H1 (cell line): ENCODE data around the gene HRH1. TPM values are rescaled to one million over a fixed set of nuclear protein-coding genes. Genes with fewer than 3 reads are reported as not detected.

Experiments
- CTCF ChIA-PET: fragments of 300-600 bp; sonication (Branson Sonifier 250); formaldehyde crosslinking; loops from one replicate; lab custom pipeline; 2021; ENCODE audit not compliant: partially characterized antibody; lab: Charles Lee
- POLR2A ChIA-PET: fragments of 300-600 bp; sonication (Branson Sonifier 250); formaldehyde crosslinking; loops from one replicate; lab custom pipeline; 2021; ENCODE audit warnings: inconsistent platforms; ENCODE audit not compliant: partially characterized antibody; lab: Charles Lee
- DNase-seq, 2 experiments: peaks; one replicate each; pipeline versions ENCODE4 v3.0.0 to v3.0.0-alpha.2; 2010 to 2022; ENCODE audit warnings: low spot score in 2 of 2, low read depth in 1 of 2, mixed read lengths in 1 of 2
- FAIRE-seq: peaks from 2 replicates; lab custom pipeline; 2011; peaks lifted over from hg19 to GRCh38; lab: Jason Lieb, UNC
- H2AFZ ChIP-seq: 2 replicates; pipeline ENCODE4 v1.8.1; 2012; ENCODE audit warnings: low read length, inconsistent platforms
- H2AK5ac ChIP-seq: 2 replicates; pipeline ENCODE4 v1.6.1; 2013; ENCODE audit warnings: low read depth, low read length
- H2BK120ac ChIP-seq: replicated peaks from 2 replicates; pipeline ENCODE3; 2013; ENCODE audit warnings: low read depth, low read length, inconsistent platforms
- H2BK12ac ChIP-seq: 2 replicates; pipeline ENCODE4 v1.6.1; 2013; ENCODE audit warnings: low read depth, low read length
- H2BK15ac ChIP-seq: 2 replicates; pipeline ENCODE4 v1.6.1; 2013; ENCODE audit warnings: low read length
- H2BK20ac ChIP-seq: 2 replicates; pipeline ENCODE4 v1.6.1; 2013; ENCODE audit warnings: low read length
- H2BK5ac ChIP-seq: 2 replicates; pipeline ENCODE4 v1.6.1; 2013; ENCODE audit warnings: low read depth, low read length
- H3K14ac ChIP-seq: 2 replicates; pipeline ENCODE4 v1.6.1; 2013; ENCODE audit warnings: inconsistent platforms; ENCODE audit not compliant: insufficient read length
- H3K18ac ChIP-seq: 2 replicates; pipeline ENCODE4 v1.6.1; 2013; ENCODE audit warnings: low read length; ENCODE audit errors: extremely low read depth
- H3K23ac ChIP-seq: 2 replicates; pipeline ENCODE4 v1.6.1; 2013; ENCODE audit warnings: inconsistent platforms; ENCODE audit not compliant: insufficient read length
- H3K23me2 ChIP-seq: 2 replicates; pipeline ENCODE4 v1.6.1; 2013; ENCODE audit warnings: low read depth, low read length
- H3K27ac ChIP-seq: 2 replicates; pipeline ENCODE4 v1.6.1; 2011; ENCODE audit warnings: low read depth, low read length, inconsistent platforms
- H3K27me3 ChIP-seq, 4 experiments: replicated peaks in 1 of 4; 1 replicate in 1 of 4; 2 replicates in 3 of 4; pipeline versions ENCODE4 v1.6.1 to v1.8.1; 2011 to 2013; ENCODE audit warnings: low read length in 3 of 4, mild to moderate bottlenecking in 3 of 4, inconsistent platforms in 2 of 4, mixed read lengths in 2 of 4, moderate library complexity in 1 of 4; ENCODE audit not compliant: control insufficient read depth in 3 of 4, insufficient read depth in 3 of 4; ENCODE audit errors: extremely low read depth in 1 of 4
- H3K36me3 ChIP-seq, 4 experiments: 2 replicates each; pipeline versions ENCODE4 v1.6.1 to v1.8.1; 2011 to 2013; ENCODE audit warnings: mild to moderate bottlenecking in 4 of 4, low read length in 3 of 4, moderate library complexity in 2 of 4, control low read depth in 1 of 4, inconsistent platforms in 1 of 4; ENCODE audit not compliant: insufficient read depth in 4 of 4, control insufficient read depth in 2 of 4
- H3K4ac ChIP-seq: replicated peaks from 2 replicates; pipeline ENCODE3; 2013; ENCODE audit warnings: low read length, low read depth, mixed read lengths, inconsistent platforms; ENCODE audit not compliant: insufficient read length
- H3K4me1 ChIP-seq, 4 experiments: replicated peaks in 1 of 4; 1 replicate in 1 of 4; 2 replicates in 3 of 4; pipeline versions ENCODE4 v1.6.1 to v1.8.1; 2011 to 2013; ENCODE audit warnings: low read length in 3 of 4, inconsistent platforms in 2 of 4, mixed read lengths in 1 of 4; ENCODE audit not compliant: insufficient read depth in 4 of 4, control insufficient read depth in 3 of 4
- H3K4me2 ChIP-seq, 2 experiments: 2 replicates each; pipeline versions ENCODE4 v1.6.1 to v1.8.1; 2011 to 2013; ENCODE audit warnings: low read depth in 2 of 2, low read length in 2 of 2, control low read depth in 1 of 2, inconsistent platforms in 1 of 2, mild to moderate bottlenecking in 1 of 2; ENCODE audit not compliant: insufficient read depth in 1 of 2
- H3K4me3 ChIP-seq, 4 experiments: fragments of 200-600, 300-600 bp in 1 of 4; sonication (generic), shearing (Covaris generic), sonication (Bioruptor Twin) in 1 of 4; 2 replicates each; pipeline versions ENCODE4 v1.5.1 to v1.8.1; 2011 to 2016; ENCODE audit warnings: low read length in 4 of 4, low read depth in 3 of 4, control low read depth in 2 of 4, inconsistent platforms in 2 of 4, mild to moderate bottlenecking in 2 of 4, mixed read lengths in 1 of 4, moderate library complexity in 1 of 4; ENCODE audit not compliant: insufficient read depth in 2 of 4; ENCODE audit errors: extremely low read depth in 1 of 4
- H3K56ac ChIP-seq: replicated peaks from 2 replicates; pipeline ENCODE3; 2013; ENCODE audit warnings: low read depth, mild to moderate bottlenecking, mixed read lengths, low read length, inconsistent platforms; ENCODE audit not compliant: insufficient read length
- H3K79me1 ChIP-seq: 2 replicates; pipeline ENCODE4 v1.6.1; 2013; ENCODE audit warnings: low read depth, low read length, control low read depth
- H3K79me2 ChIP-seq, 2 experiments: 2 replicates each; pipeline versions ENCODE4 v1.6.1 to v1.8.1; 2012 to 2013; ENCODE audit warnings: low read length in 2 of 2, mild to moderate bottlenecking in 2 of 2, inconsistent platforms in 1 of 2; ENCODE audit not compliant: insufficient read depth in 2 of 2, control insufficient read depth in 1 of 2
- H3K9ac ChIP-seq, 4 experiments: replicated peaks in 1 of 4; 1 replicate in 1 of 4; 2 replicates in 3 of 4; pipeline versions ENCODE4 v1.6.1 to v1.8.1; 2011 to 2013; ENCODE audit warnings: low read depth in 3 of 4, low read length in 3 of 4, control low read depth in 2 of 4, mild to moderate bottlenecking in 2 of 4, moderate library complexity in 2 of 4, inconsistent platforms in 1 of 4; ENCODE audit errors: extremely low read depth in 1 of 4
- H3K9me3 ChIP-seq, 2 experiments: 2 replicates each; pipeline versions ENCODE4 v1.6.1 to v1.8.1; 2012 to 2013; ENCODE audit warnings: mild to moderate bottlenecking in 2 of 2, moderate library complexity in 2 of 2, control low read depth in 1 of 2, inconsistent platforms in 1 of 2, low read depth in 1 of 2, low read length in 1 of 2, mixed read lengths in 1 of 2; ENCODE audit not compliant: insufficient read depth in 2 of 2
- H4K20me1 ChIP-seq, 2 experiments: replicated peaks in 1 of 2; 2 replicates each; pipeline versions ENCODE3 to v1.8.1; 2011 to 2013; ENCODE audit warnings: inconsistent platforms in 2 of 2, low read length in 2 of 2, mild to moderate bottlenecking in 1 of 2; ENCODE audit not compliant: insufficient read depth in 2 of 2, control insufficient read depth in 1 of 2
- H4K5ac ChIP-seq: 2 replicates; pipeline ENCODE4 v1.6.1; 2013; ENCODE audit warnings: low read length, low read depth, mixed read lengths, inconsistent platforms; ENCODE audit not compliant: insufficient read length
- H4K8ac ChIP-seq: 2 replicates; pipeline ENCODE4 v1.8.0; 2013; ENCODE audit warnings: mild to moderate bottlenecking, moderate library complexity, low read length, inconsistent platforms; ENCODE audit not compliant: insufficient read depth; ENCODE audit errors: extremely low read depth
- H4K91ac ChIP-seq: replicated peaks from 2 replicates; pipeline ENCODE3; 2013; ENCODE audit warnings: low read length, mixed read lengths, inconsistent platforms; ENCODE audit not compliant: insufficient read length
- CHD2 ChIP-seq: IDR thresholded peaks from 2 replicates; pipeline ENCODE4 v1.6.1; 2012; ENCODE audit warnings: low read length, improper control_type of control experiment
- JUND ChIP-seq: IDR thresholded peaks from 2 replicates; pipeline ENCODE4 v1.6.1; 2011; ENCODE audit warnings: mild to moderate bottlenecking, improper control_type of control experiment, low read length
- KDM1A ChIP-seq: fragments of 200-600, 300-600 bp; sonication (generic); IDR thresholded peaks from 2 replicates; pipeline ENCODE4 v1.7.1; 2016; ENCODE audit warnings: mild to moderate bottlenecking, low read length, borderline replicate concordance
- KDM4A ChIP-seq: IDR thresholded peaks from one replicate; pipeline ENCODE4 v1.7.1; 2012; ENCODE audit warnings: low read depth, mild to moderate bottlenecking, moderate library complexity, low read length, inconsistent platforms; ENCODE audit not compliant: severe bottlenecking
- TAF1 ChIP-seq: IDR thresholded peaks from 2 replicates; pipeline ENCODE4 v1.6.1; 2011; ENCODE audit warnings: mild to moderate bottlenecking, low read depth, low read length
- TEAD4 ChIP-seq: IDR thresholded peaks from 2 replicates; pipeline ENCODE4 v1.6.1; 2012; ENCODE audit warnings: low read depth, low read length, inconsistent platforms, mixed read lengths
- WGBS, 2 experiments: shearing (Covaris generic) in 1 of 2; methylation state at CpG; one replicate each; pipeline versions ENCODE4 v1.1.6 to v1.1.7; 2013 to 2015; ENCODE audit warnings: low lambda C conversion rate in 2 of 2, mixed read lengths in 2 of 2, inconsistent platforms in 1 of 2, low coverage in 1 of 2, missing lambda C conversion rate in 1 of 2; ENCODE audit not compliant: insufficient replicate concordance in 2 of 2, insufficient coverage in 1 of 2, insufficient read length in 1 of 2; ENCODE audit errors: extremely low coverage in 1 of 2, missing lambda C conversion rate in 1 of 2; 5-methylcytosine and 5-hydroxymethylcytosine counted together
- polyA plus RNA-seq, 7 experiments: library from polyadenylated mRNA; depleted of rRNA in 3 of 7; stranded (reverse) in 5 of 7; unstranded in 2 of 7; fragments of >200 nt in 5 of 7; fragments of 200-250 nt in 2 of 7; gene quantifications; 1 replicate in 5 of 7; 2 replicates in 1 of 7; 4 replicates in 1 of 7; pipeline versions ENCODE4 v1.2.1 to v1.2.3, GENCODE V29; 2011 to 2013; ENCODE audit warnings: missing spikeins in 2 of 7, mixed read lengths in 2 of 7
- total RNA-seq: library from RNA; stranded (reverse); fragmentation: NEBNext Ultra II Directional; extraction: Animal tissue kit (Norgen Biotek cat#: 25700); gene quantifications from 2 replicates; pipeline ENCODE4 v1.2.1, GENCODE V29; 2021

HRH1 gene
- total and polyA plus RNA-seq, 2 of the 8 experiments (the other 6 are each of a cell fraction or from before 2014, with no cell fraction given), result 0.11 TPM; not detected in 1

- 79% methylated on average over 13 of the region's 13 CpGs; no CpG with 5 or more reads in 1 of the 2 experiments for WGBS, 2 experiments
- Histone ChIP-seq H3K23me2 (no peaks in the 10 kb centered on the region), H3K9ac (no peak overlapping the region), H2BK5ac (no peak overlapping the region; the same call in 1 of the 2 replicates), H2AK5ac (no peak overlapping the region), H2BK20ac (no peak overlapping the region), H2BK120ac (no peak overlapping the region), H4K20me1 (peaks cover 0 to 2% of the 10 kb centered on the region in 2 experiments), H3K9me3 (no peaks in the 10 kb centered on the region), H3K4me2 (no peak overlapping the region), H3K27ac (no peak overlapping the region), H4K8ac (peak overlapping the region; percentile 1; the same call in 1 of the 2 replicates), H3K4ac (no peak overlapping the region), H3K36me3 (no peaks in the 10 kb centered on the region), H3K79me2 (no peaks in the 10 kb centered on the region), H3K56ac (no peak overlapping the region), H2AFZ (no peak overlapping the region), H2BK15ac (no peak overlapping the region), H2BK12ac (no peak overlapping the region), H3K23ac (no peak overlapping the region), H3K79me1 (no peaks in the 10 kb centered on the region), H3K27me3 (no peaks in the 10 kb centered on the region), H3K18ac (no peak overlapping the region), H4K91ac (no peak overlapping the region), H3K14ac (no peak overlapping the region), H3K4me1 (peaks cover 0 to 3% (median 0%) of the 10 kb centered on the region in 4 experiments; a peak in 1 of 7 replicates), H3K4me3 (no peak overlapping the region), H4K5ac (no peak overlapping the region)
- POLR2A ChIA-PET, result no interaction called here
- CTCF ChIA-PET, result interaction anchor here (0.7 to 2.1 kb wide), 4 partner anchors 10 to 449 kb away, joined by 3 to 6 read pairs (median 4); no protein-coding TSS in a partner anchor
- FAIRE-seq (no peak), DNase-seq (no peak)
- 0 out of 2 replicates have a peak, but pooled peaks have one; percentile 50 for TF ChIP-seq TEAD4
- no peak for TF ChIP-seq JUND
- TF ChIP-seq CHD2, result no peak
- no peak for TF ChIP-seq KDM1A
- no peak for TF ChIP-seq KDM4A
- TF ChIP-seq TAF1, result no peak
Measured at GRCh38 chr3:11185564-11186317, 31.4 kb downstream of the HRH1 start.
